Mucosa of descending colon (tissue), 3 donors: ENCODE results near the gene ANKRD37. TPM values are rescaled to one million over a fixed set of nuclear protein-coding genes. Genes with fewer than 3 reads are reported as not detected.

Source experiments
- ATAC-seq: fragments of 200-7000 bp; cut with Tn5 transposase; one replicate; pipeline ENCODE4 v1.9.1; 2020; ENCODE audit warnings: mild to moderate bottlenecking, moderate library complexity
- DNase-seq, 3 donors: peaks; one replicate each; pipeline ENCODE4 v3.0.0-alpha.2; 2020
- H3K36me3 ChIP-seq: fragments of 200-600 bp; one replicate; pipeline ENCODE4 v1.8.0; 2021; ENCODE audit warnings: low read depth, mild to moderate bottlenecking
- H3K4me1 ChIP-seq: fragments of 200-600 bp; one replicate; pipeline ENCODE4 v1.8.0; 2021; ENCODE audit warnings: low read depth, mild to moderate bottlenecking
- H3K4me3 ChIP-seq: fragments of 200-600 bp; one replicate; pipeline ENCODE4 v1.8.0; 2021; ENCODE audit warnings: mild to moderate bottlenecking
- H3K9me3 ChIP-seq: fragments of 200-600 bp; one replicate; pipeline ENCODE4 v1.8.0; 2021; ENCODE audit warnings: mild to moderate bottlenecking
- intact Hi-C, 2 donors: fragments of 100-400 bp; cut with DNase I in 1 of 2; cut with micrococcal nuclease in 1 of 2; formaldehyde crosslinking; loops; one replicate each; pipeline versions ENCODE4 v1.11.0 to v1.11.1; 2022; cut with DNase I, micrococcal nuclease
- total RNA-seq, 3 donors: library from RNA; stranded (reverse); fragmentation: NEBNext Ultra II Directional in 2 of 3; extraction: Animal tissue kit (Norgen Biotek cat#: 25700) in 2 of 3; gene quantifications; one replicate each; pipeline versions ENCODE4 v1.2.1 to v1.2.4, GENCODE V29; 2021 to 2023
- TF ChIP-seq, protein P1 (sequence below): fragments of 200-600 bp; IDR thresholded peaks from one replicate; pipeline ENCODE4 v1.8.0; 2022; ENCODE audit warnings: antibody characterized with exemption, mild to moderate bottlenecking
- donor health status: DM: no; HTN: no; CAD: no; lungs with moderate emphysema.
- donor health status: DM: no; HTN: no; CAD: no.
- donor health status: DM: no; HTN: yes; CAD: no.

ANKRD37 gene
- total RNA-seq, 3 donors from 2014 or later = 7.6 to 14.2 (median 9.7) TPM

DNA sequence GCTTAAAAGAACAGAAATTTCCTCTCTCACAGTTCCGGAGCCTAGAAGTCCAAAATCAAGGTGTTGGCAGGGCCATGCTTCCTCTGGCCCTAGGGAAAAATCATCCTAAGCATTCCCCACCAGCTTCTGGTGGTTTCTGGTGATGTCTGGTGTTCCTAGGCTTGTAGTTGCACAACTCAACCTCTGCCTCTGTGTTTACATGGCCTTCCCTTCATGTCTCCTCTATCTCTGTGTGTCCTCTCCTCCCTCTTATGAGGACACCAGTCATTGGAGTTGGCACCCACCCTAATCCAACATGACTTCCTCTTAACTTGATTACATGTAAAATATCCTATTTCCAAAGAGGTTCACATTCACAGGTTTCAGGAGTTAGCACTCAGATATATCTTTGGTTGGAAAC is 16.3 kb upstream of the ANKRD37 start:
- Histone ChIP-seq H3K9me3 (no peaks in the 10 kb centered on the region), H3K4me1 (peaks cover 10% of the 10 kb centered on the region), H3K4me3 (no peak overlapping the region), H3K36me3 (no peaks in the 10 kb centered on the region)
- intact Hi-C loops = no loop called here
- no peak for DNase-seq
- TF ChIP-seq, protein P1, sequence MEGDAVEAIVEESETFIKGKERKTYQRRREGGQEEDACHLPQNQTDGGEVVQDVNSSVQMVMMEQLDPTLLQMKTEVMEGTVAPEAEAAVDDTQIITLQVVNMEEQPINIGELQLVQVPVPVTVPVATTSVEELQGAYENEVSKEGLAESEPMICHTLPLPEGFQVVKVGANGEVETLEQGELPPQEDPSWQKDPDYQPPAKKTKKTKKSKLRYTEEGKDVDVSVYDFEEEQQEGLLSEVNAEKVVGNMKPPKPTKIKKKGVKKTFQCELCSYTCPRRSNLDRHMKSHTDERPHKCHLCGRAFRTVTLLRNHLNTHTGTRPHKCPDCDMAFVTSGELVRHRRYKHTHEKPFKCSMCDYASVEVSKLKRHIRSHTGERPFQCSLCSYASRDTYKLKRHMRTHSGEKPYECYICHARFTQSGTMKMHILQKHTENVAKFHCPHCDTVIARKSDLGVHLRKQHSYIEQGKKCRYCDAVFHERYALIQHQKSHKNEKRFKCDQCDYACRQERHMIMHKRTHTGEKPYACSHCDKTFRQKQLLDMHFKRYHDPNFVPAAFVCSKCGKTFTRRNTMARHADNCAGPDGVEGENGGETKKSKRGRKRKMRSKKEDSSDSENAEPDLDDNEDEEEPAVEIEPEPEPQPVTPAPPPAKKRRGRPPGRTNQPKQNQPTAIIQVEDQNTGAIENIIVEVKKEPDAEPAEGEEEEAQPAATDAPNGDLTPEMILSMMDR = no peak
- no peak for ATAC-seq

DNA sequence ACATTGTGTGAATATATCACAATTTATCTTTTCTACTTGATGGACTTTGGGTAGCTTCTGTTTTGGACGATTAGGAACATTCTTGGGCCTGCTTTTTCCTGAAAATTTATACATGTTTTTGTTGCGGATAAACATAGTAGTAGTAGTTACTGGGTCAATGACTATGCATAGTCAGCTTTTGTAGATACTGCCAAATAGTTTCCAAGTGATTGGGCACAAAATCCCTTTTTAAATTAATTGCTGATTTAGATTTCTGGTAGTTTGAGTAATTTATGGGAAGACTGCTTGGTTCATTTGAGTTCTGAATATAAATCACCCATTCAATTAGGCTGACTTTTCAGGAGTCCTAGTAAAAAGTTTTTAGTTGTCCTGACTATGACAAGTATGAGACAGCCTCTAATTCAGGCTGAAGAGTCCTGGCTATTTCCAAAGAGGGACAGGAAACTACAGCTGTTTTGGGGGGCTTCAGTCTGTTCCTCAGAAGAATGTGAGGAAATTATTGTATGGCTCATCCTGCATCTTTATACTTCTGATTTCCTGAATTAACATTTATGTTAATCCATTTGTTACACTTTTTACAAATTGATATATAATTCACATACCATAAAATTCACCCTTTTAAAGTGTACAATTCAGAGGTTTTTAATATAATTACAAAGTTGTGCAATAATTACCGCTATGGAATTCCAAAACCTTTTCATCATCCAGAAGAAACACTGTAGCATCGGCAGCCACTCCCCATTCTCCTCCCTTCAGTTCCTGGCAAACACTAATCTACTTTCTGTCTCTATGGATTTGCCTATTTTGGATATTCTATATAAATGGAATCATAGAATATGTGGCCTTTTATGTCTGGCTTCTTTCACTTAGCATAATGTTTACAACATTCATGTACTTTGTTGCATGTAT is 15.1 kb upstream of the ANKRD37 start:
- intact Hi-C loops = no loop called here
- H3K4me3 ChIP-seq = no peak overlapping the region
- no peaks in the 10 kb centered on the region for H3K9me3 ChIP-seq
- H3K36me3 ChIP-seq = no peaks in the 10 kb centered on the region
- ATAC-seq (no peak), DNase-seq (no peak)
- TF ChIP-seq, protein P1 = no peak
- peaks cover 11% of the 10 kb centered on the region for H3K4me1 ChIP-seq

DNA sequence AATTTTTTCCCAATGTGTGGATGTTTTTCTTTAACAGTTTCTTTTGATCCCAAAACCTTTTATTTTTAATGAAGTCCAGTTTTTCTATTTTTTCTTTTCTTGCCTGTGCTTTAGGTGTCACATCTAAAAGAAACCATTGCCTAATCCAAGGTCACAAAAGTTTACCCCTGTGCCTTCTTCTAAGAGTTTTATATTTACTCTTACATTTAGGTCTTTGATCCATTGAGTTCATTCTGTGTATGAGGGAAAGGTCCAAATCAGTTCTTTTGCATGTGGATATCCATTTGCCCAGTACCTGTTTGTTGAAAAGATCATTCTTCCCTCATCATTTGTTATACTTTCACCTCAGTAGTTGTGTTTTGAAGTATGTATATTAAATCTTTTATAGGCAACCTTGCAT is 13.9 kb upstream of the ANKRD37 start:
- H3K36me3 ChIP-seq = no peaks in the 10 kb centered on the region
- TF ChIP-seq, protein P1 = no peak
- intact Hi-C loops = no loop called here

DNA sequence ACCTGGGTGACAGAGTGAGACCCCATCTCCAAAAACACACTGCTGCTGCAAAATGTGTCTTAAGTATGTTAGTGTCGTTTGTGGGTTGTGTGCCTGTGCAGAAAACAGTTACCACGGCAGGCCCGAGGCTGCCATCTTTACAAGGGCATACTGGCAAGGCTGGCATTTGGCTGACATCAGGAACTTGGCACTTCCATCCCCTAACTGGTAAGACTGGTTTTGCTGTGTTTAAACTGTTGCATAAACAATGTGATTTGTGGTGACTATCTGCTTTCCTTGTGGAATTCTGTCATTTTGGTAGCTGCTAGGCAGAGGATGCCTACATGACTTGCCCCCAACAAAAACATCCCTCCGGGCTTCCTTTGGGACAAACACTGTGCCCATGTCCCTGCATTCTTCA is 13.2 kb upstream of the ANKRD37 start:
- no peaks in the 10 kb centered on the region for H3K36me3 ChIP-seq
- TF ChIP-seq, protein P1 = no peak
- H3K4me1 ChIP-seq = peaks cover 11% of the 10 kb centered on the region
- no peaks in the 10 kb centered on the region for H3K9me3 ChIP-seq
- peak; percentile 85 for ATAC-seq
- intact Hi-C loops = no loop called here
- DNase-seq = peak in 2 of 3 donors; percentile 44 to 71
- no peak overlapping the region for H3K4me3 ChIP-seq

More for the DNA sequence above, 13.9 kb upstream of the ANKRD37 start:
- Histone ChIP-seq H3K9me3 (no peaks in the 10 kb centered on the region), H3K4me3 (no peak overlapping the region), H3K4me1 (peaks cover 11% of the 10 kb centered on the region)
- DNase-seq = no peak
- ATAC-seq = no peak

DNA sequence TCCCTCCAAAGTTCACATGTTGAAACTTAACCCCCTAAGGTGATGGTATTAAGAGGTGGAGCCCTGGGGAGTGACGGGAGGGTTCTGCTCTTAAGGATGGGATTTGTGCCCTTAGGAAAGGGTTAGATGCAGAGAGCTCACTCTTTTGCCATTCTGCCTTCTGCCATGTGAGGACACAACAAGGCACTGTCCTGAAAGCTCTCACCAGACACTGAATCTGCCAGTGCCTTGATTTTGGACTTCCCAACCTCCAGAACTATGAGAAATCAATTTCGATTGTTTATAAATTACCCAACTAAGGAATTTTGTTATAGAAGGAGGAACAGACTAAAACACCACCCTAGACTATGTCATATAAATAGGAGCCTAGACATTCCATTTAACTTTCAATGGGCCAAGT is 12.6 kb upstream of the ANKRD37 start:
- Histone ChIP-seq H3K4me3 (no peak overlapping the region), H3K9me3 (no peaks in the 10 kb centered on the region), H3K4me1 (peaks cover 11% of the 10 kb centered on the region), H3K36me3 (no peaks in the 10 kb centered on the region)
- DNase-seq = no peak
- intact Hi-C loops = no loop called here
- no peak for ATAC-seq
- TF ChIP-seq, protein P1 = no peak
